CD4-positive, CD25-positive, alpha-beta regulatory T cell (primary cell): ENCODE measurements around the gene S100A3. TPM values are rescaled to one million over a fixed set of nuclear protein-coding genes. Genes with fewer than 3 reads are reported as not detected.
"Not testable (repeated sequence)": the region's sequence is repeated elsewhere in the genome, so short reads cannot be mapped to it uniquely, and the experiment has no call there.

ENCODE experiments used
- ATAC-seq, 2 donors: fragments of 150-1000 bp; cut with Tn5 transposase; one replicate each; pipeline ENCODE4 v1.10.0; 2021; ENCODE audit warnings: low read depth in 2 of 2, moderate number of reproducible peaks in 2 of 2, moderate library complexity in 1 of 2
- DNase-seq, 3 donors: peaks; one replicate each; pipeline versions ENCODE4 v3.0.0 to v3.0.0-alpha.2; 2012 to 2022; ENCODE audit warnings: mixed read lengths in 1 of 3
- H3K27ac ChIP-seq: one replicate; pipeline ENCODE4 v1.7.0; 2013; ENCODE audit warnings: mild to moderate bottlenecking, low read length; ENCODE audit not compliant: insufficient read depth, poor library complexity, severe bottlenecking
- H3K27me3 ChIP-seq: one replicate; pipeline ENCODE4 v1.7.0; 2013; ENCODE audit warnings: low read length; ENCODE audit not compliant: control insufficient read depth, insufficient read depth
- H3K36me3 ChIP-seq: one replicate; pipeline ENCODE4 v1.7.0; 2013; ENCODE audit warnings: mild to moderate bottlenecking, low read length, moderate library complexity; ENCODE audit not compliant: control insufficient read depth, insufficient read depth
- H3K4me1 ChIP-seq: 2 replicates; pipeline ENCODE4 v1.7.0; 2013; ENCODE audit warnings: mild to moderate bottlenecking, low read length; ENCODE audit not compliant: insufficient read depth, control insufficient read depth, poor library complexity, severe bottlenecking
- H3K4me3 ChIP-seq: one replicate; pipeline ENCODE4 v1.7.0; 2013; ENCODE audit warnings: low read depth, mild to moderate bottlenecking, low read length, moderate library complexity
- H3K9me3 ChIP-seq, 2 experiments: 1 replicate in 1 of 2; 2 replicates in 1 of 2; pipeline ENCODE4 v1.7.0; 2013; ENCODE audit warnings: low read length in 2 of 2, mild to moderate bottlenecking in 1 of 2, moderate library complexity in 1 of 2; ENCODE audit not compliant: control insufficient read depth in 2 of 2
- H3K27ac Mint-ChIP-seq, 3 donors: one replicate each; pipeline ENCODE4 v1.8.0; 2020 to 2022; ENCODE audit warnings: mild to moderate bottlenecking in 3 of 3, mixed read lengths in 3 of 3, moderate library complexity in 2 of 3
- H3K27me3 Mint-ChIP-seq: one replicate; pipeline ENCODE4 v1.8.0; 2022; ENCODE audit warnings: mild to moderate bottlenecking, mixed read lengths
- H3K36me3 Mint-ChIP-seq: one replicate; pipeline ENCODE4 v1.8.0; 2020; ENCODE audit warnings: mixed read lengths
- H3K4me1 Mint-ChIP-seq, 4 donors: one replicate each; pipeline ENCODE4 v1.8.0; 2020 to 2022; ENCODE audit warnings: mixed read lengths in 4 of 4, mild to moderate bottlenecking in 1 of 4
- H3K4me3 Mint-ChIP-seq, 4 donors: one replicate each; pipeline ENCODE4 v1.8.0; 2020 to 2022; ENCODE audit warnings: mild to moderate bottlenecking in 4 of 4, mixed read lengths in 4 of 4, moderate library complexity in 3 of 4
- H3K9me3 Mint-ChIP-seq, 7 donors: one replicate each; pipeline ENCODE4 v1.8.0; 2020 to 2022; ENCODE audit warnings: mixed read lengths in 7 of 7, mild to moderate bottlenecking in 3 of 7, moderate library complexity in 2 of 7
- polyA plus RNA-seq, 4 donors: library from polyadenylated mRNA; unstranded; fragments of 300-500 nt; fragmentation: Illumina TruSeq; gene quantifications; one replicate each; pipeline ENCODE4 v1.2.3, GENCODE V29; 2021
- total RNA-seq: library from RNA; stranded (reverse); gene quantifications from one replicate; pipeline ENCODE4 v1.2.3, GENCODE V29; 2022

The S100A3 gene
- total RNA-seq = not detected
- polyA plus RNA-seq = not detected

- Mint-ChIP-seq H3K27me3 (no peaks in the 10 kb centered on the region), H3K36me3 (peaks cover 14% of the 10 kb centered on the region), H3K27ac (peak within 1 kb of the TSS in 2 of 3 donors; percentile 25 to 79), H3K4me1 (peaks cover 0 to 46% (median 16%) of the 10 kb centered on the region in 4 donors), H3K4me3 (peak within 1 kb of the TSS in 1 of 4 donors; percentile 74), H3K9me3 (no peaks in the 10 kb centered on the region)
- Histone ChIP-seq H3K4me1 (peaks cover 33% of the 10 kb centered on the region), H3K9me3 (no peaks in the 10 kb centered on the region), H3K36me3 (peaks cover 2% of the 10 kb centered on the region), H3K27ac (no peak within 1 kb of the TSS), H3K27me3 (no peaks in the 10 kb centered on the region), H3K4me3 (no peak within 1 kb of the TSS)
- DNase-seq (no peak), ATAC-seq (no peak)
Measured at GRCh38 chr1:153548722-153549688, at the start of gene S100A3. Gene S100A3, minus strand, starts transcription at chr1:153549258. Its CDS starts 773 bp downstream, at chr1:153548485.

- Histone ChIP-seq H3K4me1 (peaks cover 10% of the 10 kb centered on the region), H3K36me3 (no peaks in the 10 kb centered on the region), H3K27me3 (no peaks in the 10 kb centered on the region), H3K27ac (peak overlapping the region; percentile 43), H3K4me3 (no peak overlapping the region), H3K9me3 (no peaks in the 10 kb centered on the region)
- Mint-ChIP-seq H3K36me3 (no peaks in the 10 kb centered on the region), H3K4me1 (peaks cover 7 to 30% (median 17%) of the 10 kb centered on the region in 4 donors), H3K9me3 (no peaks in the 10 kb centered on the region), H3K27ac (peak overlapping the region; percentile 81 to 95 (median 84)), H3K4me3 (peak overlapping the region in 1 of 4 donors; percentile 33), H3K27me3 (peaks cover 1% of the 10 kb centered on the region)
- ATAC-seq = peak; percentile 84 to 88
- peak in 2 of 3 donors; percentile 31 to 76 for DNase-seq
Measured at GRCh38 chr1:153598309-153599172, 49.5 kb upstream of the S100A3 start.

GRCh38 chr1:153597206-153597605, 48.1 kb upstream of the S100A3 start:
- no peak overlapping the region for H3K27ac ChIP-seq

GRCh38 chr1:153592748-153593147, 43.7 kb upstream of the S100A3 start:
- ATAC-seq = no peak
- Histone ChIP-seq H3K27ac (no peak overlapping the region), H3K27me3 (no peaks in the 10 kb centered on the region), H3K9me3 (no peaks in the 10 kb centered on the region), H3K4me1 (peaks cover 1% of the 10 kb centered on the region), H3K4me3 (no peak overlapping the region), H3K36me3 (no peaks in the 10 kb centered on the region)
- no peak overlapping the region for H3K4me3 Mint-ChIP-seq
- no peaks in the 10 kb centered on the region for H3K9me3 Mint-ChIP-seq
- H3K27me3 Mint-ChIP-seq = peaks cover 11% of the 10 kb centered on the region
- no peak overlapping the region for H3K27ac Mint-ChIP-seq
- DNase-seq = no peak
- no peaks in the 10 kb centered on the region for H3K36me3 Mint-ChIP-seq
- peaks cover 3 to 11% (median 8%) of the 10 kb centered on the region in 4 donors for H3K4me1 Mint-ChIP-seq

More at GRCh38 chr1:153597206-153597605, 48.1 kb upstream of the S100A3 start:
- no peaks in the 10 kb centered on the region for H3K9me3 ChIP-seq
- no peaks in the 10 kb centered on the region for H3K36me3 ChIP-seq
- ATAC-seq (peak; percentile 46 to 52), DNase-seq (peak in 1 of 3 donors; percentile 42)
- peak overlapping the region in 2 of 3 donors; percentile 54 to 69 for H3K27ac Mint-ChIP-seq
- no peak overlapping the region for H3K4me3 Mint-ChIP-seq
- H3K4me3 ChIP-seq = no peak overlapping the region
- no peaks in the 10 kb centered on the region for H3K27me3 ChIP-seq
- H3K27me3 Mint-ChIP-seq = no peaks in the 10 kb centered on the region
- H3K4me1 ChIP-seq = peaks cover 10% of the 10 kb centered on the region
- H3K9me3 Mint-ChIP-seq = no peaks in the 10 kb centered on the region
- H3K36me3 Mint-ChIP-seq = no peaks in the 10 kb centered on the region
- peaks cover 7 to 29% (median 17%) of the 10 kb centered on the region in 4 donors for H3K4me1 Mint-ChIP-seq

GRCh38 chr1:153588482-153588881, 39.4 kb upstream of the S100A3 start:
- Histone ChIP-seq H3K4me1 (no peaks in the 10 kb centered on the region), H3K9me3 (no peaks in the 10 kb centered on the region), H3K27me3 (peaks cover 2% of the 10 kb centered on the region), H3K36me3 (no peaks in the 10 kb centered on the region), H3K27ac (no peak overlapping the region), H3K4me3 (no peak overlapping the region)
- peaks cover 31% of the 10 kb centered on the region for H3K27me3 Mint-ChIP-seq
- no peaks in the 10 kb centered on the region for H3K9me3 Mint-ChIP-seq
- DNase-seq = no peak
- H3K4me3 Mint-ChIP-seq = no peak overlapping the region
- peak overlapping the region in 1 of 3 donors; percentile 84 for H3K27ac Mint-ChIP-seq
- no peaks in the 10 kb centered on the region for H3K36me3 Mint-ChIP-seq
- no peaks in the 10 kb centered on the region for H3K4me1 Mint-ChIP-seq
- no peak for ATAC-seq

- ATAC-seq, H3K27ac Mint-ChIP-seq, H3K4me1 Mint-ChIP-seq, H3K27me3 ChIP-seq, H3K9me3 ChIP-seq, DNase-seq, H3K27ac ChIP-seq, H3K4me3 ChIP-seq, H3K9me3 Mint-ChIP-seq, H3K4me1 ChIP-seq, H3K4me3 Mint-ChIP-seq, H3K36me3 Mint-ChIP-seq, H3K36me3 ChIP-seq: not testable (repeated sequence)
- peaks cover 31% of the 10 kb centered on the region for H3K27me3 Mint-ChIP-seq
Measured at GRCh38 chr1:153588033-153588432, 39.0 kb upstream of the S100A3 start.

GRCh38 chr1:153587314-153587713, 38.3 kb upstream of the S100A3 start:
- no peaks in the 10 kb centered on the region for H3K36me3 ChIP-seq
- H3K36me3 Mint-ChIP-seq = no peaks in the 10 kb centered on the region
- no peak overlapping the region for H3K4me3 ChIP-seq
- no peaks in the 10 kb centered on the region for H3K9me3 ChIP-seq
- peaks cover 31% of the 10 kb centered on the region for H3K27me3 Mint-ChIP-seq
- no peak overlapping the region for H3K27ac Mint-ChIP-seq
- H3K4me3 Mint-ChIP-seq = no peak overlapping the region
- peaks cover 2% of the 10 kb centered on the region for H3K27me3 ChIP-seq
- H3K9me3 Mint-ChIP-seq = no peaks in the 10 kb centered on the region
- no peak for DNase-seq
- no peak for ATAC-seq
- H3K4me1 ChIP-seq = no peaks in the 10 kb centered on the region
- H3K27ac ChIP-seq = no peak overlapping the region
- no peaks in the 10 kb centered on the region for H3K4me1 Mint-ChIP-seq
